ENCODE data around the gene ECI2.

DNA sequence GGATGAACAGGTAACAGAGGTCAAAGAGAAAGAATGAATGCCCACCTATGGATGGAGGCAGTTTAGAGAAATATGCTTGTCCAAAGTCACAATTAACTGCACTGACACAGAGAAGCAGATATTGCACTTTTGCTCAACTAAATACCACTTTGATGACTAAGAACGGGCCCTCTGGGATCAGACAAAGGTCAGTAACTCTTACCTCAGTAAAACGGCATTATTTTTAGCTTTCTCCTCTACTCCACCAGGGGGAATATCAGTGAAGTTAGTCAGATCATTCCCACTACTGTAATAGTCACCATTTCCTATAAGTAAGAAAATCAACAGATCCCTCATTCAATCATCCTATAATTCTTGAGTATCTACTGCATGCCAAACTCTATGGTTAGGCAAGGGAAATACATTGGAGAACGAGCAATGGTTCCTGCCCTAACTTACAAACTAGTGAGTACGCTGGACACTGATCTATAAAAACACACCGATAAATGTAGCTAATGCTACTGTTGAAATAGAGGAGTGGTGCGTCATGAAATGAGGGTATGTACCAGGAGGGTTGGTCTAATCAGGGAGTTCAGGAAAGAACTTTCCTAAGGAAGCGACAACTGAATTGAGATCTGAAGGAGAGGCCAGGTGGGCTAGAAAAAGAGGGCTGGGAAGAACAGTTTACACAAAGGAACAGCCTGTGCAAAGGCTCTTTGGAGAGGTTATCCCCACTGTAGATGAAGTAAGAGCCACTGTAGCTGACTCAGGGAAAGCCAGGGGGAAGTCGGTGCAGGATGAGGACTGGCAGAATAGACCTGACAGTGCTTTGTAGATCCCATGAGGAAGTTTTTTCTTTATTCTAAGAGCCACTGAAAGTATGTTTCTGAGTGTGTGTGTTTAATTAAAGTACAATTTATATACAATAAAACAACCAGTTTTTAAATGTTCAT lies 9.2 kb downstream of the ECI2 start:
- TF ChIP-seq EZH2 (IDR thresholded peaks at IDR 0.05) (no peak), POLR2AphosphoS5 (IDR thresholded peaks at IDR 0.05; ENCODE audit: borderline replicate concordance, low read depth, low read length) (no peak), FOXP2 (optimal IDR thresholded peaks at IDR 0.05; ENCODE audit: control extremely low read depth, extremely low read length, insufficient read depth) (no peak)
